ENCODE data around the gene ARHGAP27.
"Not testable (repeated sequence)": the region's sequence is repeated elsewhere in the genome, so short reads cannot be mapped to it uniquely, and the experiment has no call there.

The ARHGAP27 gene, protein sequence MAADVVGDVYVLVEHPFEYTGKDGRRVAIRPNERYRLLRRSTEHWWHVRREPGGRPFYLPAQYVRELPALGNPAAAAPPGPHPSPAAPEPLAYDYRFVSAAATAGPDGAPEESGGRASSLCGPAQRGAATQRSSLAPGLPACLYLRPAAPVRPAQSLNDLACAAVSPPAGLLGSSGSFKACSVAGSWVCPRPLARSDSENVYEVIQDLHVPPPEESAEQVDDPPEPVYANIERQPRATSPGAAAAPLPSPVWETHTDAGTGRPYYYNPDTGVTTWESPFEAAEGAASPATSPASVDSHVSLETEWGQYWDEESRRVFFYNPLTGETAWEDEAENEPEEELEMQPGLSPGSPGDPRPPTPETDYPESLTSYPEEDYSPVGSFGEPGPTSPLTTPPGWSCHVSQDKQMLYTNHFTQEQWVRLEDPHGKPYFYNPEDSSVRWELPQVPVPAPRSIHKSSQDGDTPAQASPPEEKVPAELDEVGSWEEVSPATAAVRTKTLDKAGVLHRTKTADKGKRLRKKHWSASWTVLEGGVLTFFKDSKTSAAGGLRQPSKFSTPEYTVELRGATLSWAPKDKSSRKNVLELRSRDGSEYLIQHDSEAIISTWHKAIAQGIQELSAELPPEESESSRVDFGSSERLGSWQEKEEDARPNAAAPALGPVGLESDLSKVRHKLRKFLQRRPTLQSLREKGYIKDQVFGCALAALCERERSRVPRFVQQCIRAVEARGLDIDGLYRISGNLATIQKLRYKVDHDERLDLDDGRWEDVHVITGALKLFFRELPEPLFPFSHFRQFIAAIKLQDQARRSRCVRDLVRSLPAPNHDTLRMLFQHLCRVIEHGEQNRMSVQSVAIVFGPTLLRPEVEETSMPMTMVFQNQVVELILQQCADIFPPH

DNA sequence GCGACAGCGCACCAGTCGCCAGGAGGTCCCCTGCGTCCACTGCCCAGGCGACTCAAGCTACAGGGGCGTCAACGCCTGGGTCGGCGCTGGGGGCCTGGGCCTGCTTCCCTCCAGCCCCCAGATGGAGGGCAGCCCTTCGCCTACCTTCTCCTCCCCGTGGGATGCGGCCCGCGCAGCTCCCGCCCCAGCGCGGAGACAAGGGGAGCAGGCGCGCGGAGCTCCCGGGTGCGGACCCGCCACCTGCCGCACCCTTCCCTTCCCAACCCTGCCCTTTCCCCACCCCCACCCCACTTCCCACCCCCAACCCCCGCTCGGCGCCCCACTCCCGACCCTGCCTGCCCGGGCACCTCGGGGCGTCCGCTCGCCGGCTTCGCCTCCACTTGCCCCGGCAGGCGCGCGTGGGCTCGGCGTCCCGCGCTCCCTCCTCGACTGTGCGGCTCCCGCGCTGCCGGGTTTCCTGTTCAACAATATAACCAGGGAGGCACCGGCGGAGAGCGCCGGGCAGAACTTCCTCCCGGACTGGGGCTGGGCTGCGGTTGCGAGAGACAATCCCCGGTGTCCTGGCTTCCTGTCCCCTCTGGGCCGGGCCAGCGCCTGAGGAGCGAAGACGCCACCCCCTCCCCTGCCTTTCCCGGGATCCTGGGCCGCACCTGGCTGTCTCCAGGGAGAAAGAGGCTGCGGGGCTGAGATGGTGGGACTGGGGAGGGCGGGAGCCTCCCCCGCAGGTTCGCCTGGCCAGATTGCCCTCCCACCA, at the start of gene ARHGAP27:
TSS of gene ARHGAP27 (minus strand) at position 466 of the 754 bp plus-strand sequence. CDS start 2,591 bp downstream, outside the sequence.
- no peak for DNase-seq

DNA sequence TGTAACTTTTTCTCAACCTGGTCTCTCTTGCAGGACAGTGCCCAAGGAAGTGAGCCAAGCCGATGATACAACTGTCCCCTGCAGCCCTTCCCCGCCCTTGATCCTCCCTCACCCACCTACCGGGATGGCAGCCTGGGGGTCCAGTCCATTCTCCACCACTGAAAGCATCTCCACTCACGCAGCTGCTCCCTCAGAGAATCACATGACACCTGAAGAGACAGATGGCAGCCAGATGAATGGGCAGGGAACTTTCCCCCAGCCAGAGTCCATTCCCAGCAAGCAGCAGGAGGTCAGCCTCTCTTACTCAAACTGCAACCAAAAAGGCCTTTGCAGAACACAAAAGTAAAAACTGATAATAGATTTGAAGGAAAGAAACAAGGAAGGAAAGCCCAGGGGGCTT, 49.6 kb upstream of the ARHGAP27 start:
- not testable (repeated sequence) for DNase-seq

GRCh38 chr17:45475436-45475835, 42.8 kb upstream of the ARHGAP27 start:
- DNase-seq, result not testable (repeated sequence)

DNA sequence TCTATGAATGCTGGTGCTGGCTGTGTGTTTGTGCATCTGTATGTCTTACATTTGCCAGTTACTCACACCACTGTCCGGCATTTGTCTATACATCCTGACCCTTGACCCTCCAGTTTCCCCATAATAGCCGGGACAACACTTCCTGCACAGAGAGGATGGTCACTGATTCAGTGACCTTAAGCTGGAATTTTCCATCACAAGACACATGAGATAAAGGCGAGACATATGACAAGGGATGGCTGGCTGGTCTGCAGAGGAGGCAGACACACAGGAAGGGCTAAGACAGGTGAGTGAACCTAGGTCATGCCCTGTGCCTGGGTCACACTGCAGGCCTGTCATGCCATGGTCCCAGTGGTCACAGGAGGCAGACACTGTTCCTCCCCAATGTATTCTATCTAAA, 39.6 kb upstream of the ARHGAP27 start:
- DNase-seq, result not testable (repeated sequence)

DNA sequence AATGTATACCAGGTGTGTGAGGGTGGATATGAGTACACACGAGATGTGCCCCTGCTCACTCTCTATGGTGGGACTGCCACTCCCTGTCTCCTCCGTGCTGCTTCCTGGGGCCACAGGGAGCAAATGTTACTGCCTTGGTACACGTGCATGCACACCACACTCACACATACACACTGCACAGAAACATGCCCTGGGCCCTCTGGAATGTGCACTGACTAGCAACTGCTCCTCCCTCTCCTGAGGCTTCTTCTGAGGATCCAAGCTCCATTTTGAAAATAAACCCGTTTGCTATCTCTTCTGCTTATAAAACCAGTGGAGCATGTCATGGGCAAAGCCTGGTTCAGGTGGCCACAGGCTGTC, 36.5 kb upstream of the ARHGAP27 start:
- DNase-seq, result not testable (repeated sequence)

DNA sequence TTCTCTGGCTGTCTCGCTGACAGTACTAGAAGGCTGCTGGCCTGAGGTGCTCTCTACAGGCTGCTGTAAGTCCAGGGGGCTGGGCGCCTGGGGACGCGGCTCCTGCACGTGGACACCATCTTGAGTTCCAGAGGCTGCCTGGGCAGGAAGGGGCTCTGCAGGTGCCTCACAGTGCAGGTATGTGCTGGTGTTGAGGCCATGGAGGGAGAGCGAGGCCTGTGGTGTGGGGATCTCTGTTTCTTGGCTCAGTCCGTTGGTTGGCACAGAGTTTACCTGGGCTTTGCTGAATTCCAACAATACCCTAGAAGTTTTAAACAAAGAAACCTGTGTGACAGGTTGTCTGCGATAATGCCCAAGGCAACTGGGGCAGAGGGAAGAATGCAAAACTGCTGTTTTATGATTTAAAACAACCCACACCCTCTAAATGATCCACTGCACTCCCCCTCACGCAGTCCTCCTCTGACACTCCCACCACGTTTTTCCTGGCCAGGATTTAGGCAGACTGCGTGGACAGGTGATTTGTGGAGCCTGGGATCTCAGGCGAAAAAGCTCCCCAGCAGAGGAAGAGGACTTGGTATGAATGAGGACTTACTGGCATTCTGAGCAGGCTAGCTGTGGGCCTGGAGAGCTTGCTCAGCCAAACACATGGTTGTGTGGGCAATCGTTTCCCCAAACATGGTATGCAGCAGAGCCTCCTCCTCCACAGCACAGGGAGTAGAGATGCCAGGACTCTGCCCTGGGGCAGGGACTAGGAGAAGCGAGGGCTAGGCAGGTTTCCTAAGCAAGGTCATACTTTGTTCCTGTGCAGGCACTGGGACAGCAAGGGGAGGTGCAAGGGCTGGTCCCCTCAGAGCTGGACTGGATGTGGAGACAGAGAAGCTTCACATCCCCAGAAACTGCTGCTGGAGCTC, 35.9 kb upstream of the ARHGAP27 start:
- DNase-seq, result not testable (repeated sequence)

GRCh38 chr17:45461524-45462327, 29.1 kb upstream of the ARHGAP27 start:
- not testable (repeated sequence) for DNase-seq

DNA sequence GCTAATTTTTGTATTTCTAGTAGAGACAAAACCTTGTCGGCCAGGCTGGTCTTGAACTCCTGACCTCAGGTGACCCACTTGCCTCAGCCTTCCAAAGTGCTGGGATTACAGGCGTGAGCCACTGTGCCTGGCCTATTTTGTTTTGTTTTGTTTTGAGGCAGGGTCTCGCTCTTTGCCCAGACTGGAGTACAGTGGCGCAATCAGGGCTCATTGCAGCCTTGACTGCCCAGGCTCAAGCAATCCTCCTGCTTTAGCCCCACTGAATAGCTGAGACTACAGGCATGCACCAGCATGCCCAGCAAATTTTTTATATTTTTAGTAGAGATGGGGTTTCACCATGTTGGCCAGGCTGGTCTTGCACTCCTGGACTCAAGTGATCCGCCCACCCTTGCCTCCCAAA, 27.8 kb upstream of the ARHGAP27 start:
- not testable (repeated sequence) for DNase-seq

DNA sequence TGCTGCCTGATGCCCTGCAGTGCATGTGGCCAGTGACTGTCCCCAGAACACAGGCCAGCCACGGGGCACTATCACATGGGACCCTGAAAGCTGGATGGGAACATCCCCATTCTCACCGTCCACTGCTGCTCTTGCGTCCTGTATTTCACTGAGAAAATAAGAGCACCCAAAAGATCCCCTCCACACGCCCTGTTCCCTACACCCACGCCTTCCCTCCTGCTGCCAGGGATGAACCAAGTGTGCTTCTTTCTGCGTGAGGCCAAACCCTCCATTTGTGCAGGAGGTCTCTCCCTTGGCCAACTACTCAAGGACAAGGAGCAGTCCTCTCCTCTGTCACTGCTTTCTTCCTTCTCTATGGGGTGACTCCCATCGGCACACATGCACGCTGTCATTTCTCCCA, 21.7 kb upstream of the ARHGAP27 start:
- DNase-seq, result not testable (repeated sequence)

DNA sequence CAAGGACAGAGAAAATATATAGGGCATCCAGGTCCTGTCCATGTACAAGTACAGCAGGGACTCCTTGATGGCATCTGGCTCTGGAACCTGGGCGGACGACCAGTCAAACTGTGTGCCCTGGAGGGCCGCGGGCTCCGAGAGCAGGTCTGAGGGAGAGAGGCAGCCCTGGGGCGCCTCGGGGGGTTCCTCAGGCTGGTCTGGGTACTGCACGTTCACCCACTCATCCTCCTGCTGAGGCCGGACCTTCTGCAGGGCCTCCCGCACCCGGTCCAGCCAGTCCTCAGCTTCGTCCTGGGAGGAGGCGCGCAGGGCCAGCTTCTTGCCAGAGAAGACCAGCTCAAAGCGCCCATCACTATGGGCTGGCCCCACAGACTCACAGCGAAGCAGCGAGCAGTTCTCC, 21.1 kb upstream of the ARHGAP27 start:
- not testable (repeated sequence) for DNase-seq

DNA sequence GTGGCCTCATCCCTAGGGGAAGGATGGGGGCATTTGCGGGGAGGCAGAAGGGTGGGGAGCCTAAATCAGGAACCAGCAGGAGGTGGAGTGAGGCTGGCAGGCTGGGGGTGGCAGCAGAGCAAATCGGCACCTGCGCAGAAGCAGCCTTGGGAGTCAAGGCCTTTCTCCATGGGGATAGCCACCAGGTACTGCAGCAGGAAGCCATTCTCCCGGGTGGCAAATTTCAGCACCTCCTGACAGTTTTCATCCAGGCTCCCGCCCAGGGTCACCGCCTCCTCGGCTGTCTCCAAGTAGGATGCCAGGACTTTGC, 20.5 kb upstream of the ARHGAP27 start:
- DNase-seq, result not testable (repeated sequence)

GRCh38 chr17:45452329-45453224, 19.9 kb upstream of the ARHGAP27 start:
- DNase-seq, result not testable (repeated sequence)

DNA sequence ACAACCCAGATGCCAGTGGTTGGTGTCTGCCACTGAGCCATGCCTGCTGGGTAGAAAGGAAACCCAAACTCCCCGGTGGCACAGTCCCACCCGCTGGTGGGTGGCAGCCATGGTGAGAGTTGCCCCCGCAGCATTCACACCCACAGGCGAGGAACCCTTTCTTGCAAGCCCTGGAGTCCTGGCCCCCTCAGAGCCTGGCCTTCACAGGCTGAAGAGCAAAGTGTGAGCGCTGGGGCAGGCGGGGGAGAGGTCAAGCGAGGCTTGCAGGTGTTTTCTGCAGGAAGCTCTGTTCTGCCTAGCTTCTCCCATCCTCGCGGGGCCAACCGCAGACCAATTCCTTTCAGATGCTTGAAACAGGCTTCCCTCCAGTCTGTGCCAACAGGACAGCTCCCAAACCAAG, 19.0 kb upstream of the ARHGAP27 start:
- DNase-seq, result not testable (repeated sequence)

DNA sequence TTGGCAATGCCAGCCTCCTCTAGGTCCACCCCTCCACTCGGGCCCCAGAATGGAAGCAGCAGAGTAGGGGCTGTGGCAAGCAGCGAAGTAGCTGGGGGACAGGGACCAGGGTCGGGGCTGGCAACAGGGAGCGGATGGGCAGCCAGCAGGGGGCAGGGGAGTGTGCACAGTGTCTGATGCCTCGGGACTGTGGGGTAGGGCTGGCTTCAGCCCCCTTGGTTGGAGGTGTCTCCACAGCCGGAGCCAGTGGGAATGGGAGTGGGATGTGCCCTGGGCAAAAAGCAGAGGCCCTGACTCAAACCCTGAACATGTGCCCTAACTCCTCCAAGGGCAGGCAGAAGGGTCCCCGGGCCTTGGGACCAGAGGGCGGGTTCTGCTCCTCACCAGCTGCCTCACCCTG, 18.5 kb upstream of the ARHGAP27 start:
- no peak for DNase-seq

GRCh38 chr17:45449708-45450329, 17.1 kb upstream of the ARHGAP27 start:
- not testable (repeated sequence) for DNase-seq

GRCh38 chr17:45449260-45449659, 16.6 kb upstream of the ARHGAP27 start:
- not testable (repeated sequence) for DNase-seq

- not testable (repeated sequence) for DNase-seq
Observed at GRCh38 chr17:45448483-45448882, 15.8 kb upstream of the ARHGAP27 start.

- DNase-seq, result not testable (repeated sequence)
Observed at GRCh38 chr17:45448066-45448465, 15.4 kb upstream of the ARHGAP27 start.

GRCh38 chr17:45447650-45448049, 15.0 kb upstream of the ARHGAP27 start:
- not testable (repeated sequence) for DNase-seq

Data from NCI-H2227 treated with DMSO at 0.1 percent for 48 hours (cell line).